ENCODE measurements around the gene SFTA2. TPM values are rescaled to one million over a fixed set of nuclear protein-coding genes. Genes with fewer than 3 reads are reported as not detected.

Gene SFTA2
- total RNA-seq, 4 donors from 2014 or later: not detected

- in situ Hi-C loops (cut with MboI; ENCODE audit: low pct_ligation_motif_present in 1 of 4, low pct_unique_long_range_greater_than_20kb in 1 of 4, low sequenced_read_pairs in 3 of 4): loop anchor here in 1 of 4 donors (25.0 kb wide), 1 partner anchor 120 kb away; no protein-coding TSS in a partner anchor
- Histone ChIP-seq H3K27me3 (peaks cover 41% of the 10 kb centered on the region), H3K36me3 (no peaks in the 10 kb centered on the region), H3K27ac (no peak overlapping the region), H3K4me1 (no peaks in the 10 kb centered on the region), H3K4me3 (no peak overlapping the region), H3K9me3 (no peaks in the 10 kb centered on the region)
- peak; percentile 76 for DNase-seq
- intact Hi-C loops (cut with DNase I; ENCODE audit: low total_unique reads): no loop called here
- WGBS, 2 donors (ENCODE audit: low coverage in 1 of 2): 13% methylated on average over 15 of the region's 15 CpGs; no CpG with 5 or more reads in 1 of the 2 donors
- TF ChIP-seq POLR2AphosphoS5 (IDR thresholded peaks at IDR 0.05): no peak
- peak in 4 of 5 experiments; percentile 22 to 50 (median 28) for TF ChIP-seq CTCF (IDR thresholded peaks at IDR 0.05)
These were observed 10.5 kb upstream of the SFTA2 start for GRCh38 chr6:30942338-30943060.

GRCh38 chr6:30940361-30940986, 8.5 kb upstream of the SFTA2 start, which contains the start of gene MUCL3:
Gene MUCL3 (plus strand): TSS chr6:30940973. CDS start chr6:30941000, 27 bp downstream.
- no peak within 1 kb of the TSS for H3K27ac ChIP-seq
- H3K4me3 ChIP-seq: no peak within 1 kb of the TSS
- no peaks in the 10 kb centered on the region for H3K36me3 ChIP-seq
- H3K4me1 ChIP-seq: no peaks in the 10 kb centered on the region
- H3K9me3 ChIP-seq: no peaks in the 10 kb centered on the region
- WGBS, 2 donors (ENCODE audit: low coverage in 1 of 2): 34 to 59% methylated on average over 5 to 16 of the region's 16 CpGs
- intact Hi-C loops (cut with DNase I; ENCODE audit: low total_unique reads) (no loop called here), in situ Hi-C loops (cut with MboI; ENCODE audit: low pct_ligation_motif_present in 1 of 4, low pct_unique_long_range_greater_than_20kb in 1 of 4, low sequenced_read_pairs in 3 of 4) (loop anchor here in 1 of 4 donors (25.0 kb wide), 1 partner anchor 122 kb away; no protein-coding TSS in a partner anchor)
- peaks cover 41% of the 10 kb centered on the region for H3K27me3 ChIP-seq
- peak; percentile 37 for DNase-seq
- TF ChIP-seq POLR2A (IDR thresholded peaks at IDR 0.05): no peak
- no peak for TF ChIP-seq CTCF (IDR thresholded peaks at IDR 0.05)
- no peak for TF ChIP-seq POLR2AphosphoS5 (IDR thresholded peaks at IDR 0.05)

DNA sequence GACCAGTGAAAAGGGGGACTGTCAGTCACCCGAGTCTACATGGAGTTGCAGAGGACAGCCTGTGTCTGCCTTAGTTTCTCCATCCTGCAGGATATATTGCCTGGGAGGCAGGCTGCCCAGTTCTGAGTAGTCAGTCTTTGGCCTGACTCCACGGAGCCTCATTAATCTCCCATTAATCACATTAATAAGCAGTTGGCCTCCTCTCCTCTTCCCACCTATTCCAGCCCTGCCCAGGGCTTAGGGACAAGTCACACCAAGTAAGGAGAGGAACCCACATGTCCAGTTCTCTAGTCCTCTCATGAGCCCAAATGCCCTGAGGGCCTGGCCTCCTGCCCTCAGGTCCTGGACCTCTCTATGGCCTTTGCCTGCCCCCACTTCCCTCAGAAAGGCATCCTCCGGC, 7.5 kb upstream of the SFTA2 start:
- DNase-seq: no peak
- intact Hi-C loops (cut with DNase I; ENCODE audit: low total_unique reads): no loop called here

More for the DNA sequence above, 7.5 kb upstream of the SFTA2 start:
- Histone ChIP-seq H3K27ac (no peak overlapping the region), H3K36me3 (no peaks in the 10 kb centered on the region), H3K27me3 (peaks cover 39% of the 10 kb centered on the region), H3K4me3 (no peak overlapping the region), H3K4me1 (no peaks in the 10 kb centered on the region), H3K9me3 (no peaks in the 10 kb centered on the region)
- in situ Hi-C loops (cut with MboI; ENCODE audit: low pct_ligation_motif_present in 1 of 4, low pct_unique_long_range_greater_than_20kb in 1 of 4, low sequenced_read_pairs in 3 of 4): loop anchor here in 2 of 4 donors (10.0 to 25.0 kb wide), 2 partner anchors 105 to 123 kb away; no protein-coding TSS in a partner anchor
- no peak for TF ChIP-seq POLR2AphosphoS5 (IDR thresholded peaks at IDR 0.05)
- no peak for TF ChIP-seq POLR2A (IDR thresholded peaks at IDR 0.05)
- TF ChIP-seq CTCF (IDR thresholded peaks at IDR 0.05): no peak
- TF ChIP-seq EP300 (IDR thresholded peaks at IDR 0.05; ENCODE audit: low read depth): no peak
- 58% methylated on average over 3 of the region's 3 CpGs; no CpG with 5 or more reads in 1 of the 2 donors for WGBS, 2 donors (ENCODE audit: low coverage in 1 of 2)
